NT2/D1 (cell line): ENCODE measurements around the gene REPS1.

Experiments
- SUZ12 ChIP-seq: IDR thresholded peaks from 2 replicates; pipeline ENCODE4 v1.6.1; 2011; ENCODE audit not compliant: insufficient read length, insufficient read depth; ENCODE audit errors: extremely low read depth
- YY1 ChIP-seq: IDR thresholded peaks from 2 replicates; pipeline ENCODE4 v1.6.1; 2011; ENCODE audit not compliant: insufficient read length, insufficient read depth

DNA sequence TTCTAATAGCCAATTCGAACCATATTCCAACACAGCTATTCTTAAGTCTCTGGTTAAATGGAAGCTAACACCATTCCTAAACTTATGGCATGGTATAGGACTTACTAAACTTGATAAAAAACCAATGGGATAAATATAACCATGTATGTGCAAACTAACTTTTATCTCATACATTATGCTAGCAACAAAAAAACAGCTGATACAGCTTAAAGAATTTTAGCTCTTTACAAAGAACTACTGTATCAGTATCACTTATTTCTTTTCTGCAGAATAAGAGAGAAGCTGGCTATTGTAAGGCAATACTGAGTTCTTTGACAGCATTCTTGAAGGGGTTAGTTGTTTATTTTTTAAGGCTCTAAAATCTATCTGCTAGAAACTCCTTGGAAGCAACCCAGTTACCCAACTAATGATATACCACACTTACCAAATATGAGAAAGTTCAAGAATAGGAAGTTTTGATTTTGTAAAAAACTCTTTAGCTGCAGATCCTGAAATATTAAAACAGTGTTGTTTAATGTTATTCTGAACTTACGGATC lies 44.9 kb downstream of the REPS1 start:
- no peak for TF ChIP-seq SUZ12
- TF ChIP-seq YY1, result no peak
